TTC549 (cell line): Measurements from ENCODE around the gene ABCB10.
"Not testable (repeated sequence)": the region's sequence is repeated elsewhere in the genome, so short reads cannot be mapped to it uniquely, and the experiment has no call there.

ENCODE experiments used
- FAIRE-seq: peaks from 2 replicates; lab custom pipeline; 2012; peaks lifted over from hg19 to GRCh38; lab: Jason Lieb, UNC

The ABCB10 gene

DNA sequence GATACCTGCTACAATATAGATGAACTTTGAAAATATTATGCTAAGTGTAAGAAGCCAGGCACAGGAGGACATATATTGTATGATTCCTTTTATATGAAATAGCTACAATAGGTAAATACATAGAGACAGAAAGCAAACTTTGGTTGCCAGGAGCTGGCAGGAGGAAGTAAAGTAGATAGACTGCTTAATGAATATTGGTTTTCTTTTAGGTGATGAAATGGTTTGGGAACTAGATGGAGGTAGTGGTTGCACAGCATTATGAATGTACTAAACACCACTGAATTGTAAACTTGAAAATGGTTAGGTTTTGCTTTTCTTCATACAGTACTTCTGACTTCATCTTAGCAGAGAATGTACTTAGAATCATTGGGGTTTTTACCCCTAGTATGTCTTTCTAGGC lies 21.5 kb downstream of the ABCB10 start:
- FAIRE-seq, result peak; percentile 31

GRCh38 chr1:229535230-229535629 lies 23.3 kb downstream of the ABCB10 start:
- no peak for FAIRE-seq

- no peak for FAIRE-seq
These were observed 27.2 kb downstream of the ABCB10 start for GRCh38 chr1:229531326-229531725.

- no peak for FAIRE-seq
These were observed 28.9 kb downstream of the ABCB10 start for GRCh38 chr1:229529639-229530038.

DNA sequence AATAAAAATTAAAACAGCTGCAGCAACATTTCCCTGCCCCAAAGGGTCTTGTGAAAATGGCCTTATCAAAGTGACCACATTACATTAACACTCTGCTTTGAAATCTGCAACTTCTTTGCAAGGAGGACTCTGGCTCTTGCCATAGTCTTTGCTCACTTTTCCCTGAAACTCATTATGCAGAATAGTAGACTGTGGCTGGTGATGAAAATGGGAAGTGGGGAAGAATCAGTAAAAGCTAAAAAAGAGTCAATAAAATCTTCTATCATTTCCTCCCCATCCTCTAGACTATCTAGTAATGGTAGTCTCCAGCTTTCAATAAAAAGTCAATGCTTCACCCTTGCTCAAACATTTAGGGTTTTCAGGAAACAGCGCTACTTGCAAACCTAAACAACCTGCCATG lies 31.8 kb downstream of the ABCB10 start:
- FAIRE-seq, result no peak

DNA sequence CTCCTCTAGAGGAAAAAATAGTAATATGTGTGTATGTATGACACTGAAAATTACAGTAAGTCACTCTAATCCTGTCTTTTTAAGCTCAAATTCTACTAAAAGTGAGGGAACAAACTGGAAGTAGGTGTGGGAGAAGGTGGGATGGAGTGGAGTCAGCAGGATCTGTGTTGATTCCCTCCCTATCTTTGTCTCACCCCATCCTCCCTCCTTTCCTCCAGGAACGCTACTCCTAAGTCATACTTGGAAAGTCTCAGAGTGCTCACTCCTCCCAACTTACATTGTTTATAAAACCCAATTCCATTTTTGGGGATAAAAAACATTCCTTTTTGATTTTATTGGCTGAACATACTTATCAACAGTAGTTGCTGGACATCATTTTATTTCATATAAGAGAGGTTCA lies 35.5 kb downstream of the ABCB10 start:
- no peak for FAIRE-seq

DNA sequence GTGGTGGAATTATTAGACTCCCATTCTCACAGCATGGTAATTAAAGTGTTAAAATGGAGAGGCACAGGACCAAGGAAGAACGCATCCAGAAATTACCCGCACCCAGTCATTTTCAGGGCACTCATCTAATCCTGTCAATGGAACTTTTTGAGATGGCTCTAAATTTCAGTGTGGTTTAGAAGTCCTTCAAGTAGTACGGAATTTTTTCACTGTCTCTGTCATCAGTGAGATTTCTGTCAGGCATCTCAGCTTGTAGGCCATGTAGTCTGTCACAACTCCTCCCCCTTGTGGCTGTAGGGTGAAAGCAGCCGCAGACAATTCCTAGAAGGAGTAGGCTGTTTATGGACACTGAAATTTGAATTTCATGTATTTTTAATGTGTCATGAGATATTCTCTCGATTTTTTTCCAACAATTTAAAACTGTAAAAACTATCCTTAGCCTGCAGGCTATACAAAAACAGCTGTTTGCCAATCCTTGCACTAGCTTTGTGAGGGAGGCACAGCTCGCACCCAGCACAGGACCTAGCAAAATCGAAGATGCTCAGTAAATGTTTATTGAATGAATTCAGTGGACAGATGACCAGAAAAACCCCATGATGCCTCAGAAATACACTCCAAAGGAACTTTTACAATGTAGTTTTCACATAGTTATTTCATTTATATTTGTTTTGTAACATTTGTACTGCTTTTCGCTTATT lies 43.8 kb downstream of the ABCB10 start:
- FAIRE-seq, result peak; percentile 98

DNA sequence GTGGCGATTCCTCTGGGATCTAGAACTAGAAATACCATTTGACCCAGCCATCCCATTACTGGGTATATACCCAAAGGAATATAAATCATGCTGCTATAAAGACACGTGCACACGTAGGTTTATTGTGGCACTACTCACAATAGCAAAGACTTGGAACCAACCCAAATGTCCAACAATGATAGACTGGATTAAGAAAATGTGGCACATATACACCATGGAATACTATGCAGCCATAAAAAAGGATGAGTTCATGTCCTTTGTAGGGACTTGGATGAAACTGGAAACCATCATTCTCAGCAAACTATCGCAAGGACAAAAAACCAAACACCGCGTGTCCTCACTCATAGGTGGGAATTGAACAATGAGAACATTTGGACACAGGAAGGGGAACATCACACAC lies 46.9 kb downstream of the ABCB10 start:
- FAIRE-seq, result not testable (repeated sequence)

DNA sequence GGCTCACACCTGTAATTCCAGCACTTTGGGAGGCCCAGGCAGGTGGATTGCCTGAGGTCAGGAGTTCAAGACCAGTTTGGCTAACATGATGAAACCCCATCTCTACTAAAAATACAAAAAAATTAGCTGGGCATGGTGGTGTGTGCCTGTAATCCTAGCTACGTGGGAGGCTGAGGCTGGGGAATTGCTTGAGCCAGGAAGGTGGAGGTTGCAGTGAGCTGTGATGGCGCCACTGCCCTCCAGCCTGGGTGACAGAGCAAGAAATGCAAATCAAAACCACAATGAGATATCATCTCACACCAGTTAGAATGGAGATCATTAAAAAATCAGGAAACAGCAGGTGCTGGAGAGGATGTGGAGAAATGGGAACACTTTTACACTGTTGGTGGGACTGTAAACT lies 47.3 kb downstream of the ABCB10 start:
- not testable (repeated sequence) for FAIRE-seq

DNA sequence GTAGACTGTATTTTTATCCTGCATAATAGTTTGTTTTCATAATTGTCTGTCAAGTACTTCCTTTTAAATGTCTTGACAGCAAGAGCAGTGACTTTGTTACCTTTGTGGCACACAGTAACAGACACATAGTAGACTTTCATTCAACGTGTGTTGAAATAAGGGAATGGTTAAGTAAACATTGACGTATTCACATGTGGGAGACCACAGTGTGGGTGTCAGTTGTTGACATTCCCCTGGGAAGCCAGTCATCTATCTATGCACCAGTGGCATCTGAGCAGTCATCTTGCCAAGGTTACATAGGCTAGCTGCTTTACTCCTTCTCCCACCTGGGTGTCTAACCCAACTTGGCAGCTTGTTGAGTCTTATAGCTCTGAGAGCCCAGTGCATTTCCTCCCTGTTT lies 48.9 kb downstream of the ABCB10 start:
- FAIRE-seq, result no peak

DNA sequence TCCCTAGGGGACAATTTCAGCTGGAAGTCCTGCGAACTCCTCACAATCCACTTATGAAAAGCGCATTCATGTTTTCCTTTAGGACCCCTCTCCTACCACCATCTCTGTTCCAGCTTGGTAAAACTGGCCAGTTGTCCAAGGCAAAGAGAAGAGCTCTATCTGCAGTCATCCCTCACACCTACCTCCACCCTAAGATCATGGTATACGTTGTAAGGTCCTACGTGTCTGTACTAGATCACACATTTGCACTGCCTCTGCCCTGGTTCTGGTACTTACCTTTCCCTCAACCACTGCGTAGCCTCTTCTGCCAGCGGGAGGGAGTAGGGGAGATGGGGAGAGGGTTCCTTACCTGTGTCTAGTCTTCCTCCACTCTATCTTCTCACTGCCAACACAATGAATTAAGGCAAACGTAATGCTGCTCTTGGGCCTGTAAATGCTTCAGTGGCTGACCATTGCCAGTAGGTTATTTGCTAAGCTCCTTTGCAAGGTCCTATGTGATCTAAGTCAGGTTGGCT lies 49.6 kb downstream of the ABCB10 start:
- no peak for FAIRE-seq

GRCh38 chr1:229507951-229508822 lies 50.3 kb downstream of the ABCB10 start, which contains the start of gene NUP133:
NUP133 (minus strand) TSS chr1:229508341; CDS start chr1:229508249, 92 bp downstream.
- peak; percentile 93 for FAIRE-seq

- no peak for FAIRE-seq
These were observed 51.0 kb downstream of the ABCB10 start for GRCh38 chr1:229507502-229507901.

DNA sequence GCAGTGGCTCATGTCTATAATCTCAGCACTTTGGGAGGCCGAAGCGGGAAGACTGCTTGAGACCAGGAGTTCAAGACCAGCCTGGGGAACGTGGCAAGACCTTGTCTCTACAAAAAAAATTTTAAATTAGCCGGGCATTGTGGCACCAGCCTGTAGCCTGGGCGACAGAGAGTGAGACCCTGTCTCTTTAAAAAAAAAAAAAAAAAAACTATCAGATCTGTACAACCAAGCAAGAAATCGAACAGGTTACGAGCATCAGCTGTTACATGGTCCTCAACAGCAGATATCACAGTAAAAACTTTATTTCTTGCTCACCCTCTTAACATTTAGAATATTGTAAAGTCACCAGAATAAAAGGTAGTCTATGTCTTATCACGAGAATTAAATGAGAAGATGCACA lies 51.9 kb downstream of the ABCB10 start:
- FAIRE-seq, result no peak

- FAIRE-seq, result no peak
These were observed 62.7 kb downstream of the ABCB10 start for GRCh38 chr1:229495782-229496181.

DNA sequence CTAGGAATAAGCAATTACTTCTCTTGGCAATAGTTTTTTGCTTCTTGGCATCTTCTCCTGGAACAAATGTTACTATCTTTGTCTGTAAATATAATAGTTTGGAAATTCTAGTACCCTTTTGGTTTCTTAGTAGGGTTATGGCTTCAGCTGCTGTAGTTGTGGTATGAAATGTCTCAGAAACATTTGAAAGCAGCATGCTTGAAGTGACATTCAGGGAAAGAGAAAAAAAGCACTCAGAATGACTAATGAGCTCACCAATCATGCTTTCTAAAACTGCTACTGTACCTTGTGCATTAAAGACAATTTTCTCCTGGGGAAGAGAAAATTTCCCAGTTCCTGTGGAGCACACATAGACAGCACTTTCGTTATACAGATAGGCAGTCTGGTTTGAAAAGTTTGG lies 71.3 kb downstream of the ABCB10 start:
- FAIRE-seq, result no peak

DNA sequence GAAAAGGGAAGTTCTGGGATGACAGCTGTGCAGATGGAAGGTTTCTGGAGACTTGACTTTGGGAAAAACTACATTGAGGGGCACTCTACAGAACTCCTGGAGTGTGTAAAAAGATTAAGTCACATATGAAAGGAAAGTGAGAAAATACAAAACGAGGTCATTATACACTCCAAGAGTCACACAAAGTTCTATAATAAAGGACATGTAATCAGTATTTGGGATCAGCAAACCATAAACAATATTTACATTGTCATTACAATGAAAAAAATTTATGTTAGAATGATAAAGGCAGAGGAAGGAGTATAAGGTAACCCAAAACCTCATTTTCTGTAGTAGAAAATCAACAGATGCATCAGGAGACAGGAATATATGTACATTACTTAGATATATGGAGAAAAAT lies 73.2 kb downstream of the ABCB10 start:
- peak; percentile 38 for FAIRE-seq

GRCh38 chr1:229482511-229482910 lies 76.0 kb downstream of the ABCB10 start:
- FAIRE-seq, result no peak

DNA sequence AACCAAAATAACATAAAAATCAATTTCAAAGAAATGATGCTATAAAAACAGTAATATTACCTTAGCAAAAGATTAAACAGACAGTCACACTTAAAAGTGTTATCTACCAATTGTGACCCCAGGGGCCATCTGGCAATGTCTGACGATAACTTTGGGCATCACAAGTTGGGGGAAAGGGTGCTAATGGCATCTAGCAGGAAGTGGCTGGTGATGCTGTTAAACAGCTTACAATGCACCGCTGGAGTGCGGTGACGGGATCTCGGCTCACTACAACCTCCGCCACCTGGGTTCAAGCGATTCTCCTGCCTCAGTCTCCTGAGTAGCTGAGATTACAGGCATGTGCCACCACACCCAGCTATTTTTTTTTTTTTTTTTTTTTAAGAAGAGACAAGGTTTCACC lies 78.0 kb downstream of the ABCB10 start:
- FAIRE-seq, result no peak

DNA sequence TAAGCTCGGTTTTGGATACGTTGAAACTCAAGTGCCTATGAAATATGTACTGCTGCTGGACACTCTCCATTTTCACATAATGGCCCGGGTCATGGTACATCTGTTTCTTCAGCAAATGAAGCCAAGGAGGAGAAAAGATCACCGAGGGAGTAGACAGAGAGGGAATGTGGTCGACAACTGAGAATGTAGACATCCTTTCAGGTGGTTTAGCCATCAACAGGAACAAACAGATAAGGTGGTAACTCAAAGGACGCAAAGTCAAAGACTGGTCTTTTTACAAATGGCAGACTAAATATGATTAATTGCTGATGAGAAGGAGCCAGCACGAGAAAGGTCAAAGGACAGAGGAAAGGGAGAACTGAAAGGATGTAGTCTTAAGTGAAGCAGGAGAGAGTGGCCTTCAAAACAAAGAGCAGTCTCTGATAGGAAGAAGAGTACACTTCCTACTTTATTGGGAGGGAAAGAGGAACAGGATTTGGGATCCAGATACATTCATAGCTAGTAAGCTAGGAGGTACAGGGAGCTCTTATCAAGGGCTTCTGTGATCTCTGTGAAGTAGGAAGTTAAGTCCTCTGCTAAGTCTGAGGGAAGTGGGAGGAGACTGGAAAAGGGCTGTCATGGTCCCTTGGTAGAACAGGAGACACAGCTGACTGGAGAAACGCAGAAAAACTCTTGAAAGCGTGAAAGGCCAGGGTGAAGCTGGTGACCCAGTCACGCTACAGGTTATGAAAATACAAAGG lies 78.7 kb downstream of the ABCB10 start:
- no peak for FAIRE-seq

DNA sequence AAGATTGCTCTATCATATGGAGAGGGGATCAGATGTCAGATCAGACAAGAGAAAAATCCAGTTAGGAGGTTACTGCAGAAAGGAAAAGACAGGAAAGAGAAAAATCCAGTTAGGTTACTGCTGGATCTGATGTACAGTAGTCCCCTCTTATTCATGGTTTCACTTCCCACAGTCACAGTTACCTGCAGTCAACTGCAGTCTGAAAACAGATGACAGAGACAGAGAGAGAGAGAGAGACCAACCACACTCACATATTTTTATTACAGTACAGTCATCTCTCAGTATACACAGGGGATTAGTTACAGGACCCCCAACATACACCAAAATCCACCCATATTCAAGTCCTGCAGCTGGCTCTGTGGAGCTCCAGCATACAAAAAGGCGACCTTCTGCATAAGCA lies 79.7 kb downstream of the ABCB10 start:
- FAIRE-seq, result no peak

- FAIRE-seq, result peak; percentile 39
These were observed 82.6 kb downstream of the ABCB10 start for GRCh38 chr1:229475859-229476258.

- FAIRE-seq, result no peak
These were observed 84.0 kb downstream of the ABCB10 start for GRCh38 chr1:229474509-229474908.
